NCI-H510A treated with DMSO at 0.1 percent for 48 hours (cell line): ENCODE data around the gene LMO3.

Experiments used
- DNase-seq: peaks from one replicate; lab custom pipeline; 2025; lab: John Stamatoyannopoulos, UW

Gene LMO3

GRCh38 chr12:16600525-16600924, 5.4 kb downstream of the LMO3 start:
- DNase-seq: peak; percentile 62

- DNase-seq: peak; percentile 64
Observed at GRCh38 chr12:16599081-16599480, 6.9 kb downstream of the LMO3 start.

GRCh38 chr12:16594797-16595196, 11.2 kb downstream of the LMO3 start:
- DNase-seq: no peak

- no peak for DNase-seq
Observed at GRCh38 chr12:16593546-16593945, 12.4 kb downstream of the LMO3 start.

- no peak for DNase-seq
Observed at GRCh38 chr12:16590645-16591044, 15.3 kb downstream of the LMO3 start.

- DNase-seq: no peak
Observed at GRCh38 chr12:16588812-16589211, 17.1 kb downstream of the LMO3 start.

- no peak for DNase-seq
Observed at GRCh38 chr12:16587514-16587913, 18.4 kb downstream of the LMO3 start.

- DNase-seq: no peak
Observed at GRCh38 chr12:16587110-16587453, 18.9 kb downstream of the LMO3 start.

GRCh38 chr12:16586350-16587109, 19.4 kb downstream of the LMO3 start:
- DNase-seq: no peak

- no peak for DNase-seq
Observed at GRCh38 chr12:16585781-16586180, 20.2 kb downstream of the LMO3 start.

- no peak for DNase-seq
Observed at GRCh38 chr12:16583969-16584745, 21.8 kb downstream of the LMO3 start.

- no peak for DNase-seq
Observed at GRCh38 chr12:16581416-16581815, 24.5 kb downstream of the LMO3 start.

GRCh38 chr12:16579041-16579440, 26.9 kb downstream of the LMO3 start:
- no peak for DNase-seq

- DNase-seq: no peak
Observed at GRCh38 chr12:16573398-16574077, 32.4 kb downstream of the LMO3 start.

GRCh38 chr12:16568873-16569272, 37.1 kb downstream of the LMO3 start:
- no peak for DNase-seq

- no peak for DNase-seq
Observed at GRCh38 chr12:16564675-16565074, 41.3 kb downstream of the LMO3 start.

- DNase-seq: peak; percentile 33
Observed at GRCh38 chr12:16563504-16563903, 42.5 kb downstream of the LMO3 start.

- DNase-seq: no peak
Observed at GRCh38 chr12:16562921-16563320, 43.0 kb downstream of the LMO3 start.

- DNase-seq: no peak
Observed at GRCh38 chr12:16562435-16562834, 43.5 kb downstream of the LMO3 start.

- no peak for DNase-seq
Observed at GRCh38 chr12:16560273-16560672, 45.7 kb downstream of the LMO3 start.

GRCh38 chr12:16555630-16556029, 50.3 kb downstream of the LMO3 start:
- no peak for DNase-seq

GRCh38 chr12:16553457-16553856, 52.5 kb downstream of the LMO3 start:
- no peak for DNase-seq

GRCh38 chr12:16552301-16552700, 53.7 kb downstream of the LMO3 start:
- no peak for DNase-seq
